T47D (cell line): ENCODE data around the gene TMEM38A.
A peak's percentile ranks its signal among the peaks of the same experiment; 100 is the strongest.
"Not testable (repeated sequence)": the region's sequence is repeated elsewhere in the genome, so short reads cannot be mapped to it uniquely, and the experiment has no call there.

Experiments used
- DNase-seq, 2 experiments: peaks; one replicate each; pipeline versions ENCODE4 v3.0.0 to v3.0.0-alpha.2; 2011 to 2012; ENCODE audit warnings: low read depth in 1 of 2, low spot score in 1 of 2
- JUND ChIP-seq: IDR thresholded peaks from 2 replicates; pipeline ENCODE4 v1.6.1; 2012; ENCODE audit warnings: low read depth
- in situ Hi-C: cut with HindIII; loops from 2 replicates; pipeline ENCODE4 v1.10.0; 2016; ENCODE audit warnings: low sequenced_read_pairs, low pct_unique_long_range_greater_than_20kb

TMEM38A gene

DNA sequence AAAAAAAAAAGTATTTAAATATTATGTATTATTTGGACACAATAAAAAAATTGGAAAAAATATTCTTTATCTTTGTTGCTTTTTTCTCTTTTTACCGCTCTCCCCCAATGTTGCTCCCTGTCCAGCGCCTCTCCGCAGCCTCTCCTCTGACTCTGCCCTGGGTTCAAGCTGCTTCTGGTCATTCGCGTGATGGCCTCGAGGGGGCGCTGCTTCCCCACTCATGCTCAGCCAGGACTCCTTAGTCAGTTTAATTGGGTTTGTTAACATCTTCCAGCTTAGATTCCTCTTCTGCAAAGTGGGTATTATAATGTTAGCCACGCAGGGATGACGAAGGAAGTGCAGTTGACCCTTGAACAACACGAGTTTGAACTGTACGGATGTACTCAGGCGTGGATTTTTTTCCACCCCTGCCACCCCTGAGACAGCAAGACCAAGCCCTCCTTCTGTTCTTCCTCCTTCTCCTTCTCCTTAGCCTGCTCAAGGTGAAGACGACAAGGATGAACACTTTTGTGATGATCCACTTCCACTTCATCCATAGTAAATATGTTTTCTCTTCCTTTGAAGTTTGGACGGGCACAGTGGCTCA lies 53.9 kb downstream of the TMEM38A start:
- DNase-seq, result peak in 1 of 2 experiments; percentile 73
- no peak for TF ChIP-seq JUND
- in situ Hi-C loops, result no loop called here

DNA sequence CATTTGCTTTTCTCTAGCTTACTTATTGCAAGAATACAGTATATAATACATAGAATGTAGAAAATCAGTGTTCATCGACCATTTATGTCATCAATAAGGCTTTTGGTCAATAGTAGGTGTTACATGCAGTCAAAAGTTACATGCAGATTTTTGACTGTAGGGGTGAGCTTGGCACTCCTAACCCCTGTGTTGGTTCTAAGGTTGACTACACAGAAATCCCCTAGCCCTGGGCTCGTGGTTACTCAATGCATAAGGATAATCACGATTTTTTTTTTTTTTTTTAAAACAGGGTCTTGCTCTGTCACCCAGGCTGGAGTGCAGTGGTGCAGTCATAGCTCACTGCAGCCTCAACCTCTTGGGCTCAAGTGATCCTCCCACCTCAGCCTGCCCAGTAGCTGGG lies 54.7 kb downstream of the TMEM38A start:
- no peak for TF ChIP-seq JUND
- DNase-seq, result no peak
- in situ Hi-C loops, result no loop called here

DNA sequence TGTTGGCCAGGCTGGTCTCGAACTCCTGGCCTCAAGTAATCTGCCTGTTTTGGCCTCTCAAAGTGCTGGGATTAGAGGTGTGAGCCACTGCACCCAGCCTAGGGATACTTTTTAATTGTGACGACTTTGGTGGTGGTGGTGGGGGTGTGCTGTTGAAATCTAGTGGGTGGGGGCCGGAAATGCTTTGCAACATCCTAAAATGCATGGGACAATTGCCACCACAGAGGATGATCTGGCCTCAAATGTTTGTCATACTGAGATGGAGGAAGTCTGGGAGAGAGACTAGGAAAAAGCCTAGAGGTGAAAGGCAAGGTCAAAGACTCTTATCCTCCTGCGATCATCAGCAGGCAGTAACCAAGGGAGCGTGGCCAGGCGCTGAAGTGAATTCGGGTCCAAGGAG lies 60.1 kb downstream of the TMEM38A start:
- in situ Hi-C loops, result no loop called here
- DNase-seq, result no peak
- TF ChIP-seq JUND, result no peak

DNA sequence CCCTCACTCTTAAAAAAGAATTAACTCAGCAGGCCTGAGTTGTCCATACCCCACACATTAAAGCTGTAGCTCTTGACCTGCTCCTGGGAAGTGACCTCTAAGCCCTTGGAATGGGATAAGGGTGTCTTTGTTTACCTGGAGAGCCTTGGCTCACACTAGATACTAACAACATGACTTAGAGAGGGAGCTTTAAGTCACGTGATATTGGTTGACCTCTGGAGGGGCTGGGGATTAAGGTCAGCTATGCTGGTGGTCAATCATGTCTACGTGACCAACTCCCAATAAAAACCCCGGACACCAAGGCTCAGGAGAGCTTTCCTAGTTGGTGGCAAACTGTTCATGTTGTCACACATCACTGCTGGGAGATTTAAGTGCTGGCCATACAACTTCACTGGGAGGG lies 61.7 kb downstream of the TMEM38A start:
- in situ Hi-C loops, result no loop called here
- no peak for TF ChIP-seq JUND
- DNase-seq, result no peak

DNA sequence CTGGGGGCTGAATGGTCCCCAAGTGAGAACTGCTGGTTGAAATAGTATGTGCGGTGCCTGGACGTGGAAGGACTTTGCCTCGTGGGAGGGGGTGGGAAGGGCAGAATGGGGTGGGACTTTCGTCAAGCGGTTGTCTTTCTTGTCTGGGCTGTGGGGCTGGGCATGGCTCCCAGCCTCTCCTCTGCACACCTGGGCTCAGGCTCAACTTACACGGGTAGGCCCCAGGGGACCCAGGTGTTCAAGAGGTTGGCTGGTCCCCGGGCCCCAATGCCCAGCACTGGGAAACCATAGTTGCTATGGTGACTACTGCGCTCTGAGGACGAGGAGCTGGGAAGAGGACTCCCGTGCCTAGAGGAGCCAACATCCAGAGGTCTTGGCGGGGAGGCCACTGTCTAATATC lies 66.0 kb downstream of the TMEM38A start:
- in situ Hi-C loops, result no loop called here
- no peak for DNase-seq
- TF ChIP-seq JUND, result no peak

DNA sequence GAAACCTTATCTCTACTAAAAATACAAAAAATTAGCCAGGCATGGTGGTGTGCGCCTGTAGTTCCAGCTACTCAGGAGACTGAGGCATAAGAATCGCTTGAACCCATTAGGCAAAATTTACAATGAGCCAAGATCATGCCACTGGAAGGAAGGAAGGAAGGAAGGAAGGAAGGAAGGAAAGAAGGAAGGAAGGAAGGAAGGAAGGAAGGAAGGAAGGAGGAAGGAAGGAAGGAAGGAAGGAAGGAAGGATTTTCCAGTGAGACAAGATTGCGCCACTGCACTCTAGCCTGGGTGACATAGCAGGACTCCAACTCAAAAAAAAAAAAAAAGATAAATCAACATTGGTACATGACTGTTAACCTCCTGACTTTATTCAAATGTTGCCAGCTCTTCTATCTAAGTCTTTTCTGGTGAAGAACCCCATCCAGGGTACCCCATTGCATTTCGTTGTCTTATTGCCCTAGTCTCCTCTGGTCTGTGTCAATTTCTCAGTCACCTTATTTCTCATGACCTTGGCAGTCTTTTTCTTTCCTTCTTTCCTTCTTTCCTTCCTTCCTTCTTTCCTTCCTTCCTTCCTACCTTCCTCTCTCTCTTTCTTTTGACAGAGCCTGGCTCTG lies 74.8 kb downstream of the TMEM38A start:
- in situ Hi-C loops, DNase-seq: not testable (repeated sequence)

DNA sequence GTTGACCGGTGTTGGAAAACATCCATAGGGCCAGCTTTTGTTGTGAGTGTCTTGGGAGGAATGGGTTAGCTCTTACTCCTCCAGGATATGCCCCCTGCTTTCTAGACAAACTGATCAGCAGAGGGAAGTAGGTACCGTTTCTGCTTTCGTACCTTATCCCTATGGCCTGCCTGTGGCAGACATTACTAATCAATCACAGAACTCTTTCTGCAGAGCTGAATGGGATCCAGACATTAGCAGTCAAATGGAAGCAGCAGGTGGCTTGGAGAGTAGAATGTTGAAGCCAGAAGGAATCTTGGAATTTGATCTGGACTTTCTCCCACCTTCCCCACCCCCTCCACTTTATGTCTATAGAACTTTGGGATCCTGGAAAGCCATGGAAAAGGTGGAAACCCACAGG lies 75.8 kb downstream of the TMEM38A start:
- no peak for TF ChIP-seq JUND
- in situ Hi-C loops, result no loop called here
- DNase-seq, result peak in 1 of 2 experiments; percentile 56

DNA sequence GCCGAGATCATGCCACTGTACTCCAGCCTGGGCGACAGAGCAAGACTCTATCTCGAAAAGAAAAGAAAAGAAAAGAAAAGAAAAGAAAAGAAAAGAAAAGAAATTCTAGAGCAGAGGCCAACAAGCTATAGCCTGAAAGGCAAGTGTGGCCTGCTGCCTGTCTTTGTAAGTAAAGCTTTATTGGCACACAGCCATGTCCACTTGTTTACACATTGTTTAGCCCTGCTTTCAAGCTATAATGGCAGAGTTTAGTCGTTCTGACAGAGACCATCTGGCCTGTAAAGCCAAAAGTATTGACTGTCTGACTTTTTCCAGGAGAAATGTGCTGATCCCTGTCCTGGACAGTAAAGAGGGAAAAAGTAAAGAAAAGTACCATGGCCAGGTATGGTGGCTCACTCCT lies 77.0 kb downstream of the TMEM38A start:
- in situ Hi-C loops, result no loop called here
- DNase-seq, result peak in 1 of 2 experiments; percentile 56
- no peak for TF ChIP-seq JUND

DNA sequence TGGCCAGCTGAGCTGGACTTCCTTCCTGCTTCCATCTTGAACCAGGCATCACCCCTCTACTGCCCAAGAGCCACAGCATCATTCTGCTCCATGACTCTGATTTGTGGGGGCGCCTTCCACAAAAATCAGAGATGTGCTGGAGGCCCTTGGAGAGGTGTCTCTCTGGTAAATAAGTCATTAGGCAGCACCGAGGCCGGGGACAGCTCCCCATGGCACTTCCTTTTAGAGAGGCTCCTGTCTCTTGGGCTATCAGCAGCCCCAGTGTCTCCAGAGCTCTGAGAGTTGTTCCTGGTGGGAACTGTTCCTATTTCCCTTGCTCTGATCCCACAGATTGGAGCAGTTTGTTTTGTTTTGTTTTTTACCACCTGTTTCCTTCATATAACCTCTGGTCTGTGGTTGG lies 78.6 kb downstream of the TMEM38A start:
- in situ Hi-C loops, result no loop called here
- TF ChIP-seq JUND, result no peak
- DNase-seq, result peak in 1 of 2 experiments; percentile 52
